H1 (cell line): ENCODE results near the gene PRR23E. TPM values are rescaled to one million over a fixed set of nuclear protein-coding genes. Genes with fewer than 3 reads are reported as not detected.

Source experiments
- CTCF ChIA-PET: fragments of 300-600 bp; sonication (Branson Sonifier 250); formaldehyde crosslinking; loops from one replicate; lab custom pipeline; 2021; ENCODE audit not compliant: partially characterized antibody; lab: Charles Lee
- POLR2A ChIA-PET: fragments of 300-600 bp; sonication (Branson Sonifier 250); formaldehyde crosslinking; loops from one replicate; lab custom pipeline; 2021; ENCODE audit warnings: inconsistent platforms; ENCODE audit not compliant: partially characterized antibody; lab: Charles Lee
- DNase-seq, 2 experiments: peaks; one replicate each; pipeline versions ENCODE4 v3.0.0 to v3.0.0-alpha.2; 2010 to 2022; ENCODE audit warnings: low spot score in 2 of 2, low read depth in 1 of 2, mixed read lengths in 1 of 2
- FAIRE-seq: peaks from 2 replicates; lab custom pipeline; 2011; peaks lifted over from hg19 to GRCh38; lab: Jason Lieb, UNC
- H2AFZ ChIP-seq: 2 replicates; pipeline ENCODE4 v1.8.1; 2012; ENCODE audit warnings: low read length, inconsistent platforms
- H2AK5ac ChIP-seq: 2 replicates; pipeline ENCODE4 v1.6.1; 2013; ENCODE audit warnings: low read depth, low read length
- H2BK120ac ChIP-seq: replicated peaks from 2 replicates; pipeline ENCODE3; 2013; ENCODE audit warnings: low read depth, low read length, inconsistent platforms
- H2BK12ac ChIP-seq: 2 replicates; pipeline ENCODE4 v1.6.1; 2013; ENCODE audit warnings: low read depth, low read length
- H2BK15ac ChIP-seq: 2 replicates; pipeline ENCODE4 v1.6.1; 2013; ENCODE audit warnings: low read length
- H2BK20ac ChIP-seq: 2 replicates; pipeline ENCODE4 v1.6.1; 2013; ENCODE audit warnings: low read length
- H2BK5ac ChIP-seq: 2 replicates; pipeline ENCODE4 v1.6.1; 2013; ENCODE audit warnings: low read depth, low read length
- H3K14ac ChIP-seq: 2 replicates; pipeline ENCODE4 v1.6.1; 2013; ENCODE audit warnings: inconsistent platforms; ENCODE audit not compliant: insufficient read length
- H3K18ac ChIP-seq: 2 replicates; pipeline ENCODE4 v1.6.1; 2013; ENCODE audit warnings: low read length; ENCODE audit errors: extremely low read depth
- H3K23ac ChIP-seq: 2 replicates; pipeline ENCODE4 v1.6.1; 2013; ENCODE audit warnings: inconsistent platforms; ENCODE audit not compliant: insufficient read length
- H3K23me2 ChIP-seq: 2 replicates; pipeline ENCODE4 v1.6.1; 2013; ENCODE audit warnings: low read depth, low read length
- H3K27ac ChIP-seq: 2 replicates; pipeline ENCODE4 v1.6.1; 2011; ENCODE audit warnings: low read depth, low read length, inconsistent platforms
- H3K27me3 ChIP-seq, 4 experiments: replicated peaks in 1 of 4; 1 replicate in 1 of 4; 2 replicates in 3 of 4; pipeline versions ENCODE4 v1.6.1 to v1.8.1; 2011 to 2013; ENCODE audit warnings: low read length in 3 of 4, mild to moderate bottlenecking in 3 of 4, inconsistent platforms in 2 of 4, mixed read lengths in 2 of 4, moderate library complexity in 1 of 4; ENCODE audit not compliant: control insufficient read depth in 3 of 4, insufficient read depth in 3 of 4; ENCODE audit errors: extremely low read depth in 1 of 4
- H3K36me3 ChIP-seq, 4 experiments: 2 replicates each; pipeline versions ENCODE4 v1.6.1 to v1.8.1; 2011 to 2013; ENCODE audit warnings: mild to moderate bottlenecking in 4 of 4, low read length in 3 of 4, moderate library complexity in 2 of 4, control low read depth in 1 of 4, inconsistent platforms in 1 of 4; ENCODE audit not compliant: insufficient read depth in 4 of 4, control insufficient read depth in 2 of 4
- H3K4ac ChIP-seq: replicated peaks from 2 replicates; pipeline ENCODE3; 2013; ENCODE audit warnings: low read length, low read depth, mixed read lengths, inconsistent platforms; ENCODE audit not compliant: insufficient read length
- H3K4me1 ChIP-seq, 4 experiments: replicated peaks in 1 of 4; 1 replicate in 1 of 4; 2 replicates in 3 of 4; pipeline versions ENCODE4 v1.6.1 to v1.8.1; 2011 to 2013; ENCODE audit warnings: low read length in 3 of 4, inconsistent platforms in 2 of 4, mixed read lengths in 1 of 4; ENCODE audit not compliant: insufficient read depth in 4 of 4, control insufficient read depth in 3 of 4
- H3K4me2 ChIP-seq, 2 experiments: 2 replicates each; pipeline versions ENCODE4 v1.6.1 to v1.8.1; 2011 to 2013; ENCODE audit warnings: low read depth in 2 of 2, low read length in 2 of 2, control low read depth in 1 of 2, inconsistent platforms in 1 of 2, mild to moderate bottlenecking in 1 of 2; ENCODE audit not compliant: insufficient read depth in 1 of 2
- H3K4me3 ChIP-seq, 4 experiments: fragments of 200-600, 300-600 bp in 1 of 4; sonication (generic), shearing (Covaris generic), sonication (Bioruptor Twin) in 1 of 4; 2 replicates each; pipeline versions ENCODE4 v1.5.1 to v1.8.1; 2011 to 2016; ENCODE audit warnings: low read length in 4 of 4, low read depth in 3 of 4, control low read depth in 2 of 4, inconsistent platforms in 2 of 4, mild to moderate bottlenecking in 2 of 4, mixed read lengths in 1 of 4, moderate library complexity in 1 of 4; ENCODE audit not compliant: insufficient read depth in 2 of 4; ENCODE audit errors: extremely low read depth in 1 of 4
- H3K56ac ChIP-seq: replicated peaks from 2 replicates; pipeline ENCODE3; 2013; ENCODE audit warnings: low read depth, mild to moderate bottlenecking, mixed read lengths, low read length, inconsistent platforms; ENCODE audit not compliant: insufficient read length
- H3K79me1 ChIP-seq: 2 replicates; pipeline ENCODE4 v1.6.1; 2013; ENCODE audit warnings: low read depth, low read length, control low read depth
- H3K79me2 ChIP-seq, 2 experiments: 2 replicates each; pipeline versions ENCODE4 v1.6.1 to v1.8.1; 2012 to 2013; ENCODE audit warnings: low read length in 2 of 2, mild to moderate bottlenecking in 2 of 2, inconsistent platforms in 1 of 2; ENCODE audit not compliant: insufficient read depth in 2 of 2, control insufficient read depth in 1 of 2
- H3K9ac ChIP-seq, 4 experiments: replicated peaks in 1 of 4; 1 replicate in 1 of 4; 2 replicates in 3 of 4; pipeline versions ENCODE4 v1.6.1 to v1.8.1; 2011 to 2013; ENCODE audit warnings: low read depth in 3 of 4, low read length in 3 of 4, control low read depth in 2 of 4, mild to moderate bottlenecking in 2 of 4, moderate library complexity in 2 of 4, inconsistent platforms in 1 of 4; ENCODE audit errors: extremely low read depth in 1 of 4
- H3K9me3 ChIP-seq, 2 experiments: 2 replicates each; pipeline versions ENCODE4 v1.6.1 to v1.8.1; 2012 to 2013; ENCODE audit warnings: mild to moderate bottlenecking in 2 of 2, moderate library complexity in 2 of 2, control low read depth in 1 of 2, inconsistent platforms in 1 of 2, low read depth in 1 of 2, low read length in 1 of 2, mixed read lengths in 1 of 2; ENCODE audit not compliant: insufficient read depth in 2 of 2
- H4K20me1 ChIP-seq, 2 experiments: replicated peaks in 1 of 2; 2 replicates each; pipeline versions ENCODE3 to v1.8.1; 2011 to 2013; ENCODE audit warnings: inconsistent platforms in 2 of 2, low read length in 2 of 2, mild to moderate bottlenecking in 1 of 2; ENCODE audit not compliant: insufficient read depth in 2 of 2, control insufficient read depth in 1 of 2
- H4K5ac ChIP-seq: 2 replicates; pipeline ENCODE4 v1.6.1; 2013; ENCODE audit warnings: low read length, low read depth, mixed read lengths, inconsistent platforms; ENCODE audit not compliant: insufficient read length
- H4K8ac ChIP-seq: 2 replicates; pipeline ENCODE4 v1.8.0; 2013; ENCODE audit warnings: mild to moderate bottlenecking, moderate library complexity, low read length, inconsistent platforms; ENCODE audit not compliant: insufficient read depth; ENCODE audit errors: extremely low read depth
- H4K91ac ChIP-seq: replicated peaks from 2 replicates; pipeline ENCODE3; 2013; ENCODE audit warnings: low read length, mixed read lengths, inconsistent platforms; ENCODE audit not compliant: insufficient read length
- ASH2L ChIP-seq: fragments of 200-600, 300-600 bp; sonication (generic); IDR thresholded peaks from one replicate; pipeline ENCODE4 v1.7.1; 2017; ENCODE audit warnings: low read length
- BACH1 ChIP-seq: IDR thresholded peaks from 2 replicates; pipeline ENCODE4 v1.6.1; 2012; ENCODE audit warnings: low read length, improper control_type of control experiment
- GTF2F1 ChIP-seq: IDR thresholded peaks from 2 replicates; pipeline ENCODE4 v1.6.1; 2012; ENCODE audit warnings: low read depth, low read length, improper control_type of control experiment, borderline replicate concordance
- JUN ChIP-seq: IDR thresholded peaks from 2 replicates; pipeline ENCODE4 v1.6.1; 2011; ENCODE audit warnings: low read depth, mild to moderate bottlenecking, improper control_type of control experiment, low read length
- RFX5 ChIP-seq: IDR thresholded peaks from 2 replicates; pipeline ENCODE4 v1.6.1; 2011; ENCODE audit warnings: low read depth, low read length, improper control_type of control experiment, borderline replicate concordance
- WGBS, 2 experiments: shearing (Covaris generic) in 1 of 2; methylation state at CpG; one replicate each; pipeline versions ENCODE4 v1.1.6 to v1.1.7; 2013 to 2015; ENCODE audit warnings: low lambda C conversion rate in 2 of 2, mixed read lengths in 2 of 2, inconsistent platforms in 1 of 2, low coverage in 1 of 2, missing lambda C conversion rate in 1 of 2; ENCODE audit not compliant: insufficient replicate concordance in 2 of 2, insufficient coverage in 1 of 2, insufficient read length in 1 of 2; ENCODE audit errors: extremely low coverage in 1 of 2, missing lambda C conversion rate in 1 of 2; 5-methylcytosine and 5-hydroxymethylcytosine counted together
- polyA plus RNA-seq, 7 experiments: library from polyadenylated mRNA; depleted of rRNA in 3 of 7; stranded (reverse) in 5 of 7; unstranded in 2 of 7; fragments of >200 nt in 5 of 7; fragments of 200-250 nt in 2 of 7; gene quantifications; 1 replicate in 5 of 7; 2 replicates in 1 of 7; 4 replicates in 1 of 7; pipeline versions ENCODE4 v1.2.1 to v1.2.3, GENCODE V29; 2011 to 2013; ENCODE audit warnings: missing spikeins in 2 of 7, mixed read lengths in 2 of 7
- total RNA-seq: library from RNA; stranded (reverse); fragmentation: NEBNext Ultra II Directional; extraction: Animal tissue kit (Norgen Biotek cat#: 25700); gene quantifications from 2 replicates; pipeline ENCODE4 v1.2.1, GENCODE V29; 2021
- TF ChIP-seq, protein P1 (sequence below): IDR thresholded peaks from 2 replicates; pipeline ENCODE4 v1.6.1; 2012; ENCODE audit warnings: low read length, inconsistent platforms
- TF ChIP-seq, protein P2 (sequence below), 3 experiments: IDR thresholded peaks; 1 replicate in 2 of 3; 2 replicates in 1 of 3; pipeline versions ENCODE4 v1.5.1 to v1.6.1; 2011; ENCODE audit warnings: low read length in 3 of 3, mild to moderate bottlenecking in 3 of 3, inconsistent platforms in 2 of 3, low read depth in 1 of 3, moderate library complexity in 1 of 3; ENCODE audit not compliant: insufficient read depth in 1 of 3; ENCODE audit errors: control extremely low read depth in 1 of 3

The PRR23E gene
- total and polyA plus RNA-seq, 2 of the 8 experiments (the other 6 are each of a cell fraction or from before 2014, with no cell fraction given): not detected

DNA sequence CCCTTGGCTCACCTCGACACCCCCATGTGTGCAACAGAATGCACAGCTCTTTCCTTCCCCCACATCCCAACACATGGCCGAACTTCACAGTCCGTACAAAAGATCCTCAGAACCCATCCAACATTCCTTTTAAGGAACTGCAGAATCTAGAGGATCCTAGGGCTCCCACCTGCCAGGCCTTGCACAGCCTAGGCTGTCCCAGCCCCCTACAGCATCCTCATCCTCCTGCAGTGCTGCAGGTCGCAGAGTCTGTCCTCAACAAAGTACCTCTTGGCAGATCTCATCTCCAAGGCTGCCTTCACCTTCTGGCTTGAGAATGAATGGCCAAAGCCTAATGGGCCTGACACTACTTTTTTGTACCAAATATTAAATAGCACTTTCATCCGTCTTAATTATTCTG lies 19.8 kb downstream of the PRR23E start:
- H3K27ac ChIP-seq: no peak overlapping the region
- no peak overlapping the region for H2BK20ac ChIP-seq
- no peaks in the 10 kb centered on the region for H3K9me3 ChIP-seq
- no peak overlapping the region for H3K18ac ChIP-seq
- WGBS, 2 experiments: 94% methylated on average over 5 of the region's 5 CpGs; no CpG with 5 or more reads in 1 of the 2 experiments
- H3K4me2 ChIP-seq: no peak overlapping the region
- no peak overlapping the region for H3K56ac ChIP-seq
- no peaks in the 10 kb centered on the region for H3K79me1 ChIP-seq
- no peak overlapping the region for H3K4ac ChIP-seq
- no peak overlapping the region for H2AK5ac ChIP-seq
- no peak overlapping the region for H2BK15ac ChIP-seq
- peaks cover 0 to 1% of the 10 kb centered on the region in 2 experiments for H4K20me1 ChIP-seq
- no peak for FAIRE-seq
- no peak overlapping the region for H2BK5ac ChIP-seq
- H4K91ac ChIP-seq: no peak overlapping the region
- H3K23me2 ChIP-seq: no peaks in the 10 kb centered on the region
- no peak overlapping the region for H2BK12ac ChIP-seq
- H3K9ac ChIP-seq: no peak overlapping the region
- CTCF ChIA-PET: interaction anchor here (1.0 kb wide), 1 partner anchor 17 kb away, joined by 4 read pairs; no protein-coding TSS in a partner anchor
- no peak overlapping the region for H2BK120ac ChIP-seq
- no peak overlapping the region for H3K4me3 ChIP-seq
- H3K36me3 ChIP-seq: no peaks in the 10 kb centered on the region
- peaks cover 0 to 5% (median 3%) of the 10 kb centered on the region in 4 experiments; a peak in 5 of 7 replicates for H3K4me1 ChIP-seq
- no peak overlapping the region for H4K5ac ChIP-seq
- TF ChIP-seq JUN (no peak), GTF2F1 (no peak), RFX5 (no peak), ASH2L (no peak), BACH1 (no peak)
- TF ChIP-seq, protein P1, sequence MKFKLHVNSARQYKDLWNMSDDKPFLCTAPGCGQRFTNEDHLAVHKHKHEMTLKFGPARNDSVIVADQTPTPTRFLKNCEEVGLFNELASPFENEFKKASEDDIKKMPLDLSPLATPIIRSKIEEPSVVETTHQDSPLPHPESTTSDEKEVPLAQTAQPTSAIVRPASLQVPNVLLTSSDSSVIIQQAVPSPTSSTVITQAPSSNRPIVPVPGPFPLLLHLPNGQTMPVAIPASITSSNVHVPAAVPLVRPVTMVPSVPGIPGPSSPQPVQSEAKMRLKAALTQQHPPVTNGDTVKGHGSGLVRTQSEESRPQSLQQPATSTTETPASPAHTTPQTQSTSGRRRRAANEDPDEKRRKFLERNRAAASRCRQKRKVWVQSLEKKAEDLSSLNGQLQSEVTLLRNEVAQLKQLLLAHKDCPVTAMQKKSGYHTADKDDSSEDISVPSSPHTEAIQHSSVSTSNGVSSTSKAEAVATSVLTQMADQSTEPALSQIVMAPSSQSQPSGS: no peak
- TF ChIP-seq, protein P2, sequence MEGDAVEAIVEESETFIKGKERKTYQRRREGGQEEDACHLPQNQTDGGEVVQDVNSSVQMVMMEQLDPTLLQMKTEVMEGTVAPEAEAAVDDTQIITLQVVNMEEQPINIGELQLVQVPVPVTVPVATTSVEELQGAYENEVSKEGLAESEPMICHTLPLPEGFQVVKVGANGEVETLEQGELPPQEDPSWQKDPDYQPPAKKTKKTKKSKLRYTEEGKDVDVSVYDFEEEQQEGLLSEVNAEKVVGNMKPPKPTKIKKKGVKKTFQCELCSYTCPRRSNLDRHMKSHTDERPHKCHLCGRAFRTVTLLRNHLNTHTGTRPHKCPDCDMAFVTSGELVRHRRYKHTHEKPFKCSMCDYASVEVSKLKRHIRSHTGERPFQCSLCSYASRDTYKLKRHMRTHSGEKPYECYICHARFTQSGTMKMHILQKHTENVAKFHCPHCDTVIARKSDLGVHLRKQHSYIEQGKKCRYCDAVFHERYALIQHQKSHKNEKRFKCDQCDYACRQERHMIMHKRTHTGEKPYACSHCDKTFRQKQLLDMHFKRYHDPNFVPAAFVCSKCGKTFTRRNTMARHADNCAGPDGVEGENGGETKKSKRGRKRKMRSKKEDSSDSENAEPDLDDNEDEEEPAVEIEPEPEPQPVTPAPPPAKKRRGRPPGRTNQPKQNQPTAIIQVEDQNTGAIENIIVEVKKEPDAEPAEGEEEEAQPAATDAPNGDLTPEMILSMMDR (IDR thresholded peaks at IDR 0.05; ENCODE audit: control extremely low read depth in 1 of 3, insufficient read depth in 1 of 3, low read depth in 1 of 3, low read length in 3 of 3): no peak
- TF ChIP-seq, all 59 proteins: peak for 0
- POLR2A ChIA-PET: no interaction called here
- H3K23ac ChIP-seq: no peak overlapping the region
- H4K8ac ChIP-seq: no peak overlapping the region
- H2AFZ ChIP-seq: no peak overlapping the region
- H3K14ac ChIP-seq: no peak overlapping the region
- H3K27me3 ChIP-seq: no peaks in the 10 kb centered on the region
- no peaks in the 10 kb centered on the region for H3K79me2 ChIP-seq
- no peak for DNase-seq
